ENCODE results near the gene IQCE.
"Not testable (repeated sequence)": the region's sequence is repeated elsewhere in the genome, so short reads cannot be mapped to it uniquely, and the experiment has no call there.

- not testable (repeated sequence) for TF ChIP-seq ZNF274 (IDR thresholded peaks at IDR 0.05; ENCODE audit: low read depth, low read length); YY1 (IDR thresholded peaks at IDR 0.05; ENCODE audit: insufficient read depth, insufficient read length)
These were observed 5.2 kb downstream of the IQCE start for GRCh38 chr7:2563955-2564354.
